Fibroblast of lung (primary cell): Measurements from ENCODE around the gene KMT2C. TPM values are rescaled to one million over a fixed set of nuclear protein-coding genes. Genes with fewer than 3 reads are reported as not detected.

ENCODE experiments used
- DNase-seq, 2 donors: peaks; one replicate each; pipeline versions ENCODE4 v3.0.0 to v3.0.0-alpha.2; 2010; ENCODE audit warnings: low read depth in 2 of 2
- H2AFZ ChIP-seq: 2 replicates; pipeline ENCODE4 v1.5.1; 2012; ENCODE audit warnings: low read length, control low read depth, inconsistent platforms
- H3K27ac ChIP-seq: 2 replicates; pipeline ENCODE4 v1.5.1; 2011; ENCODE audit warnings: low read length, control low read depth; ENCODE audit not compliant: insufficient read depth
- H3K27me3 ChIP-seq: 2 replicates; pipeline ENCODE4 v1.5.1; 2011; ENCODE audit warnings: mild to moderate bottlenecking, low read length; ENCODE audit not compliant: control insufficient read depth, insufficient read depth
- H3K36me3 ChIP-seq: 2 replicates; pipeline ENCODE4 v1.5.1; 2011; ENCODE audit warnings: low read length; ENCODE audit not compliant: control insufficient read depth, insufficient read depth
- H3K4me1 ChIP-seq: 2 replicates; pipeline ENCODE4 v1.5.1; 2011; ENCODE audit warnings: low read length; ENCODE audit not compliant: control insufficient read depth, insufficient read depth; ENCODE audit errors: extremely low read depth
- H3K4me2 ChIP-seq: 2 replicates; pipeline ENCODE4 v1.5.1; 2011; ENCODE audit warnings: low read length, control low read depth; ENCODE audit not compliant: insufficient read depth; ENCODE audit errors: extremely low read depth
- H3K4me3 ChIP-seq, 4 experiments: fragments of 200-600 bp in 1 of 4; sonication (generic) in 1 of 4; replicated peaks in 1 of 4; 2 replicates each; pipeline ENCODE4 v1.5.1; 2011 to 2016; ENCODE audit warnings: low read length in 4 of 4, low read depth in 3 of 4, mild to moderate bottlenecking in 3 of 4, control low read depth in 2 of 4, inconsistent platforms in 1 of 4, mixed read lengths in 1 of 4; ENCODE audit not compliant: insufficient read depth in 1 of 4; ENCODE audit errors: control extremely low read depth in 1 of 4
- H3K79me2 ChIP-seq: 2 replicates; pipeline ENCODE4 v1.5.1; 2012; ENCODE audit warnings: mild to moderate bottlenecking, low read length, inconsistent platforms; ENCODE audit not compliant: control insufficient read depth, insufficient read depth
- H3K9ac ChIP-seq: 2 replicates; pipeline ENCODE4 v1.5.1; 2011; ENCODE audit warnings: mild to moderate bottlenecking, low read length, control low read depth; ENCODE audit not compliant: insufficient read depth
- H3K9me3 ChIP-seq: 2 replicates; pipeline ENCODE4 v1.5.1; 2012; ENCODE audit warnings: low read depth, low read length; ENCODE audit not compliant: control insufficient read depth, insufficient read depth
- H4K20me1 ChIP-seq: 2 replicates; pipeline ENCODE4 v1.5.1; 2011; ENCODE audit warnings: low read length; ENCODE audit not compliant: control insufficient read depth, insufficient read depth; ENCODE audit errors: extremely low read depth
- CTCF ChIP-seq, 2 donors: IDR thresholded peaks in 1 of 2; conservative IDR thresholded peaks in 1 of 2; 1 replicate in 1 of 2; 2 replicates in 1 of 2; pipeline ENCODE4 v1.5.1; 2011 to 2012; ENCODE audit warnings: low read length in 2 of 2, control low read depth in 1 of 2, inconsistent platforms in 1 of 2, low read depth in 1 of 2, mild to moderate bottlenecking in 1 of 2
- EZH2 ChIP-seq: IDR thresholded peaks from 2 replicates; pipeline ENCODE4 v1.5.1; 2012; ENCODE audit warnings: low read length, control low read depth, mild to moderate bottlenecking; ENCODE audit errors: missing control alignments
- polyA plus RNA-seq, 2 donors: library from polyadenylated mRNA; depleted of rRNA in 1 of 2; stranded (reverse) in 1 of 2; unstranded in 1 of 2; fragments of >200 nt; gene quantifications; 2 replicates each; pipeline ENCODE4 v1.2.1, GENCODE V29; 2011 to 2012; ENCODE audit warnings: missing spikeins in 1 of 2
- total RNA-seq: library from RNA; depleted of rRNA; stranded (reverse); fragments of >200 nt; gene quantifications from 2 replicates; pipeline ENCODE4 v1.2.1, GENCODE V29; 2014

Gene KMT2C
- total and polyA plus RNA-seq, 2 donors (not counting 1 experiment from before 2014, with no cell fraction given), result 11.1 to 32.4 TPM

GRCh38 chr7:152347888-152348287 is 87.9 kb downstream of the KMT2C start:
- Histone ChIP-seq H3K9ac (no peak overlapping the region), H3K4me2 (no peak overlapping the region), H3K4me3 (no peak overlapping the region), H3K4me1 (no peaks in the 10 kb centered on the region), H3K27ac (no peak overlapping the region), H2AFZ (no peak overlapping the region), H3K36me3 (no peaks in the 10 kb centered on the region), H3K9me3 (no peaks in the 10 kb centered on the region), H3K79me2 (peaks cover 11% of the 10 kb centered on the region), H3K27me3 (no peaks in the 10 kb centered on the region), H4K20me1 (no peaks in the 10 kb centered on the region)
- no peak for DNase-seq
- TF ChIP-seq CTCF (conservative IDR thresholded peaks at IDR 0.05 in 1 of 2, IDR thresholded peaks at IDR 0.05 in 1 of 2; ENCODE audit: low read depth in 1 of 2, low read length in 2 of 2) (no peak), EZH2 (no peak)

GRCh38 chr7:152344253-152344652 is 91.5 kb downstream of the KMT2C start:
- no peak for TF ChIP-seq CTCF (conservative IDR thresholded peaks at IDR 0.05 in 1 of 2, IDR thresholded peaks at IDR 0.05 in 1 of 2; ENCODE audit: low read depth in 1 of 2, low read length in 2 of 2)
- TF ChIP-seq EZH2, result no peak
- Histone ChIP-seq H3K4me2 (no peak overlapping the region), H3K27me3 (no peaks in the 10 kb centered on the region), H3K79me2 (peaks cover 20% of the 10 kb centered on the region), H4K20me1 (no peaks in the 10 kb centered on the region), H3K4me3 (no peak overlapping the region), H3K9ac (no peak overlapping the region), H3K27ac (no peak overlapping the region), H2AFZ (no peak overlapping the region), H3K4me1 (no peaks in the 10 kb centered on the region), H3K36me3 (no peaks in the 10 kb centered on the region), H3K9me3 (no peaks in the 10 kb centered on the region)
- DNase-seq, result no peak

- H3K9me3 ChIP-seq, result no peaks in the 10 kb centered on the region
- no peak overlapping the region for H3K4me3 ChIP-seq
- H4K20me1 ChIP-seq, result no peaks in the 10 kb centered on the region
- H3K4me2 ChIP-seq, result no peak overlapping the region
- H2AFZ ChIP-seq, result no peak overlapping the region
- no peak for DNase-seq
- H3K36me3 ChIP-seq, result no peaks in the 10 kb centered on the region
- H3K79me2 ChIP-seq, result peaks cover 20% of the 10 kb centered on the region
- H3K27me3 ChIP-seq, result no peaks in the 10 kb centered on the region
- no peak overlapping the region for H3K9ac ChIP-seq
- no peaks in the 10 kb centered on the region for H3K4me1 ChIP-seq
- H3K27ac ChIP-seq, result no peak overlapping the region
- TF ChIP-seq CTCF (conservative IDR thresholded peaks at IDR 0.05 in 1 of 2, IDR thresholded peaks at IDR 0.05 in 1 of 2; ENCODE audit: low read depth in 1 of 2, low read length in 2 of 2) (no peak), EZH2 (no peak)
These were observed 93.0 kb downstream of the KMT2C start for GRCh38 chr7:152342796-152343195.
